Stimulated activated effector memory CD8-positive, alpha-beta T cell treated with anti-CD3 and anti-CD28 coated beads, Interleukin-12 subunit alpha, Interleukin-12 subunit beta, amount 100 ng/mL, for 72 hours (primary cell): ENCODE measurements around the gene RIC1.
A peak's percentile ranks its signal among the peaks of the same experiment; 100 is the strongest.
"Not testable (repeated sequence)": the region's sequence is repeated elsewhere in the genome, so short reads cannot be mapped to it uniquely, and the experiment has no call there.

ENCODE experiments used
- ATAC-seq: fragments of 150-1000 bp; cut with Tn5 transposase; 2 replicates; pipeline ENCODE4 v1.10.0; 2021
- DNase-seq, 2 donors: peaks; one replicate each; pipeline ENCODE4 v3.0.0; 2021 to 2022; ENCODE audit warnings: low spot score in 2 of 2
- H3K27ac Mint-ChIP-seq: one replicate; pipeline ENCODE4 v1.8.0; 2022; ENCODE audit warnings: mild to moderate bottlenecking, mixed read lengths
- H3K36me3 Mint-ChIP-seq: one replicate; pipeline ENCODE4 v1.8.0; 2022; ENCODE audit warnings: mild to moderate bottlenecking, mixed read lengths
- H3K4me1 Mint-ChIP-seq: one replicate; pipeline ENCODE4 v1.8.0; 2022; ENCODE audit warnings: mixed read lengths
- H3K4me3 Mint-ChIP-seq: one replicate; pipeline ENCODE4 v1.8.0; 2022; ENCODE audit warnings: mild to moderate bottlenecking, mixed read lengths
- H3K9me3 Mint-ChIP-seq: one replicate; pipeline ENCODE4 v1.8.0; 2022; ENCODE audit warnings: mixed read lengths

The RIC1 gene

GRCh38 chr9:5683591-5683990, 54.7 kb downstream of the RIC1 start:
- H3K9me3 Mint-ChIP-seq, ATAC-seq, H3K27ac Mint-ChIP-seq, H3K4me3 Mint-ChIP-seq, H3K36me3 Mint-ChIP-seq, DNase-seq: not testable (repeated sequence)
- peaks cover 32% of the 10 kb centered on the region for H3K4me1 Mint-ChIP-seq

DNA sequence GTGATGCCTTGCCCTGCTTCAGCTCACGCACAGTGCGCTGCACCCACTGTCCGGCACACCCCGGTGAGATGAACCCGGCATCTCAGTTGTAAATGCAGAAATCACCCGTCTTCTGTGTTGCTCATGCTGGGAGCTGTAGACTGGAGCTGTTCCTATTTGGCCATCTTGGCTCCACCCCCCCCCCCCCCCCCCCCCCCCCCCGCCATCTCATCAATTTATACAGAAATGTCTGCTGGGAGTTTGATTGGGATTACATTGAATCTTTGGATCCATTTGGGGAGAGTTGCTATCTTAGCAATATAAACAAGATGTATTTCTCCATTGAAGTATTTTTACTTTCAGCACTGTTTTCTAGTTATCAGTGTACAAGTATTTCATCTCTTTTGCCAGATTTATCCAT, 55.2 kb downstream of the RIC1 start:
- no peak for DNase-seq
- no peak for ATAC-seq
- H3K4me3 Mint-ChIP-seq = no peak overlapping the region
- H3K36me3 Mint-ChIP-seq = no peaks in the 10 kb centered on the region
- H3K9me3 Mint-ChIP-seq = peaks cover 6% of the 10 kb centered on the region
- H3K27ac Mint-ChIP-seq = no peak overlapping the region
- peaks cover 32% of the 10 kb centered on the region for H3K4me1 Mint-ChIP-seq

DNA sequence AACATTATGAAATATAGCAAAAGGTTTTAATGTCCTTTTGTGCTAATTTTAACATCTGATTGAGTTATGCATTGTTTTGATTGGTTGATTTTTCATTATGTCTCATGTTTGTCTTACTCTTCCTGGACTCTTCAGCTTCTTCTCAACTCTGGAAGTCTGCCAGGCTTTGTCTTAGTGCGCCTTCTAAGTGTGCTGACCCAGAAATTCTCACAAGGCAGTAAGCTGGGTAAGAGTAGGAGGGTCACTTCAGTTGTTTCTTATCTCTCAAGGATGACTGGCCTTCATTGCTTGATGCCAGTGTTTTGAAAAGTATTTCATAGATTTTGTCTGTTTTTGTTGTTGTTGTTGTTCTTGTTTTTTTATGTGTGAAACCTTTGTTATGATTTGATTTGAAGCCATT, 59.2 kb downstream of the RIC1 start:
- Mint-ChIP-seq H3K4me3 (no peak overlapping the region), H3K27ac (no peak overlapping the region), H3K9me3 (no peaks in the 10 kb centered on the region), H3K4me1 (peaks cover 11% of the 10 kb centered on the region), H3K36me3 (no peaks in the 10 kb centered on the region)
- ATAC-seq = no peak
- no peak for DNase-seq

DNA sequence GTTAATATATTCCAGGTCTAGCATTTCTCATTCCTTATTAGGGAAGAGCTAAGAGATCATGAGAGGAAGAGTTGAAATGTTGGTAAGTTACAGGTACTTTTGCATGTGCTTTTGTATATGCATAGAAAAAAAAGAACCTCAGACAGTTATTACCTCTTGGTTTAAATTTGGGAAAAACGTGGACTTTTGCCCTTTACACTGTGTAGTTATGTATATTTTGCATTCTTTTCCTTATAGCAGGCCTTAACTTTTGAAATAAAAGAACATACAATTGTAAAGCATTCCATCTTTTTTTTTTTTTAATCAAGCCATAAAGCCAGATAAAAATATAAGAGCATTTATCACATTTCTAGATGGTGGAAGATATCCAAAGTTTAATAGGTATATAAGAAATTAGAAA, 61.4 kb downstream of the RIC1 start:
- Mint-ChIP-seq H3K36me3 (no peaks in the 10 kb centered on the region), H3K27ac (no peak overlapping the region), H3K9me3 (no peaks in the 10 kb centered on the region), H3K4me1 (peaks cover 8% of the 10 kb centered on the region), H3K4me3 (no peak overlapping the region)
- no peak for DNase-seq
- ATAC-seq = no peak

GRCh38 chr9:5695860-5696259, 67.0 kb downstream of the RIC1 start:
- DNase-seq = no peak
- peaks cover 11% of the 10 kb centered on the region for H3K36me3 Mint-ChIP-seq
- no peak overlapping the region for H3K4me3 Mint-ChIP-seq
- no peaks in the 10 kb centered on the region for H3K9me3 Mint-ChIP-seq
- ATAC-seq = no peak
- H3K4me1 Mint-ChIP-seq = peaks cover 16% of the 10 kb centered on the region
- H3K27ac Mint-ChIP-seq = no peak overlapping the region

DNA sequence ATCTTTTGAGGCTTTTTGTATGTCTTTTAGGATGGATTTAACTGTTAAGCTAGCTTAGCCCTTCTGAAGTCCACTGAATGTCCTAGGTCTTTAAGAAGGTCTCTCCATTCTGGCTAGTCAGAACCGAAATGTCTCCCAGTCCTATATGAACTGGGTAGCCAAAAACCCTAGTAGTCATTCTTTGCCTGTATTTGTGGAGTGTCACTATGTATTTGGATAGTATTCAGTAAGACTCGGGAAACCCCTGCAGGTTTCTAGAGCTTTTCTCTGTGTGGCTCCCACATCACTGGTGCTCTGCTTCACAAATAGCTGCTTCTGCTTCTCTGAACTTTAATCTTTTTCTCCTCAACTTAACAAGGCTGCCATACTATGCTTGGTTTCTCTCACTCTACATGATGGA, 68.0 kb downstream of the RIC1 start:
- Mint-ChIP-seq H3K9me3 (no peaks in the 10 kb centered on the region), H3K36me3 (peaks cover 11% of the 10 kb centered on the region), H3K27ac (no peak overlapping the region), H3K4me3 (no peak overlapping the region), H3K4me1 (peaks cover 19% of the 10 kb centered on the region)
- ATAC-seq (peak; percentile 59), DNase-seq (no peak)

GRCh38 chr9:5698004-5698403, 69.1 kb downstream of the RIC1 start:
- no peak overlapping the region for H3K27ac Mint-ChIP-seq
- no peak overlapping the region for H3K4me3 Mint-ChIP-seq
- no peak for DNase-seq
- H3K9me3 Mint-ChIP-seq = no peaks in the 10 kb centered on the region
- peaks cover 11% of the 10 kb centered on the region for H3K36me3 Mint-ChIP-seq
- ATAC-seq = no peak
- peaks cover 23% of the 10 kb centered on the region for H3K4me1 Mint-ChIP-seq

- H3K4me1 Mint-ChIP-seq = peaks cover 30% of the 10 kb centered on the region
- H3K36me3 Mint-ChIP-seq = peaks cover 11% of the 10 kb centered on the region
- no peaks in the 10 kb centered on the region for H3K9me3 Mint-ChIP-seq
- H3K27ac Mint-ChIP-seq = no peak overlapping the region
- DNase-seq (no peak), ATAC-seq (no peak)
- no peak overlapping the region for H3K4me3 Mint-ChIP-seq
These were observed 70.1 kb downstream of the RIC1 start for GRCh38 chr9:5698810-5699556.

GRCh38 chr9:5708414-5708813, 79.5 kb downstream of the RIC1 start:
- DNase-seq = no peak
- H3K27ac Mint-ChIP-seq = no peak overlapping the region

GRCh38 chr9:5712651-5713390, 83.9 kb downstream of the RIC1 start:
- H3K36me3 Mint-ChIP-seq = peaks cover 34% of the 10 kb centered on the region
- no peak for ATAC-seq
- H3K4me3 Mint-ChIP-seq = no peak overlapping the region
- H3K27ac Mint-ChIP-seq = no peak overlapping the region
- peaks cover 7% of the 10 kb centered on the region for H3K4me1 Mint-ChIP-seq
- DNase-seq = no peak
- H3K9me3 Mint-ChIP-seq = peaks cover 16% of the 10 kb centered on the region

More at GRCh38 chr9:5708414-5708813, 79.5 kb downstream of the RIC1 start:
- peaks cover 23% of the 10 kb centered on the region for H3K9me3 Mint-ChIP-seq
- peaks cover 19% of the 10 kb centered on the region for H3K36me3 Mint-ChIP-seq
- peaks cover 3% of the 10 kb centered on the region for H3K4me1 Mint-ChIP-seq
- no peak for ATAC-seq
- H3K4me3 Mint-ChIP-seq = no peak overlapping the region

DNA sequence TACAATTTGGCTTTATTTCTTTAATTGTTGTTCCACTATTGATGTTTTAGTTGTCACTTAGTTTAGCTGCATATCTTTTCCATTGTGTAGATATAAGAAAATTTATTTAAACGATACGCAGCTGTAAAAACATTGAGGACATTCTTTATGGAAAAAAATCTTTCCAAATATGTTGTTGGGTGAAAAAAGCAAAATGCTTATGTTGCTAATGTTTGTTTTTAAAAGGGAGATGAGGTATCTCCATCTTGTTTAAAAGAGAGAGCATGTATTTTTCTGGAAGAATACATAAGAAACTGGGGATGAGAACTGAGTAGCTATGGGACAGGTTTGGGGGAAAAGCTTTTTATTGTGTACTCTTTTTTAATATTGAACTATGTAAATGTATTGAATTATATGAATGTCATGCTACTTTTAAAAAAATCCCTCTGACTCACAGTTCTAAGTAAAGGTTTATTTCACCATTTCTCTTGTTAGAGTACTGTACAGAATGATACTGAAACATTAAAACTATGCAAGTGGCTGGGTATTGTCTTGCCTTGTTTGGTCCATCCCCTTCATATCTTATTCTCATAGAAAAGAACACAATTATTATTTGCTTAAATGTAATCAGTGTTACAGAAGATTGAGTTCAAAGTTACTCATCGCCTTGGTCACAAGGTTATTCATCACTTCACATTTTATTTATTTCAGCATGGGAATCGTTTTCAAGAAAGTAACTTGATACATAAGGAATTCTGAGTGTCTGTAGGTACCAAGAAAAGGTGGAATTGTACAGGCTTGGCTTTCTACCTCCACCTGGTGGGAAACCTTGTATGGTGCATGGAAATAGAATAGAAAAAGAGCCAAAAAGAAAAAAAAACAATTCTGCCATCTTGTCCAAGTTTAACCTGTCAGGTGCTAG, 85.8 kb downstream of the RIC1 start:
- peaks cover 7% of the 10 kb centered on the region for H3K4me1 Mint-ChIP-seq
- H3K9me3 Mint-ChIP-seq = peaks cover 3% of the 10 kb centered on the region
- DNase-seq (no peak), ATAC-seq (peak; percentile 46)
- peaks cover 28% of the 10 kb centered on the region for H3K36me3 Mint-ChIP-seq
- no peak overlapping the region for H3K27ac Mint-ChIP-seq
- no peak overlapping the region for H3K4me3 Mint-ChIP-seq

DNA sequence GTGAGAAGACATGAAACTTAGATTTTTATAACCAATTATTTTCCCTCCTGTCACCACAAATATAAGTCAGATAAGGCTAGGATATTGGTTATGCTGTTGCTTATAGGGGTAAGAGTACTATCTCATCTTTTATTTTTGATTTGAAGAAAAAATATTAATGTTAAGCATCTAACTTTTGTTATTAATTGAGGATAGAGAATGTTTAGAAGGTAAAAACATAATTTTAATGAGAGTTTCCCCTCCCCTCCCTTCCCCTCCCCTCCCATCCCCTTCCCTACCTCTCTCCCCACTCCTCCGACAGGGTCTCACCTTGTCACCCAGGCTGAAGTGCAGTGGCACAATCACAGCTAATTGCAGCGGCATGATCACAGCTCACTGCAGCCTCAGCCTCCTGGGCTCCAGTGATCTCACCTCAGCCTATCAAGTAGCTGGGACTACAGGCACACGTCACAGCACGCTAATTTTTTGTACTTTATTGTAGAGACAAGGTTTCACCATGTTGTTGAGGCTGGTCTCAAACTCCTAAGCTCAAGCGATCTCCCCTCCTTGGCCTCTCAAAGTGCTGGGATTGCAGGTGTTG, 86.7 kb downstream of the RIC1 start:
- Mint-ChIP-seq H3K36me3 (peaks cover 28% of the 10 kb centered on the region), H3K27ac (no peak overlapping the region), H3K9me3 (peaks cover 3% of the 10 kb centered on the region), H3K4me1 (peaks cover 7% of the 10 kb centered on the region), H3K4me3 (no peak overlapping the region)
- DNase-seq = no peak
- no peak for ATAC-seq

GRCh38 chr9:5717434-5717833, 88.5 kb downstream of the RIC1 start:
- not testable (repeated sequence) for H3K27ac Mint-ChIP-seq, H3K4me1 Mint-ChIP-seq, H3K4me3 Mint-ChIP-seq, H3K9me3 Mint-ChIP-seq, DNase-seq, ATAC-seq
- H3K36me3 Mint-ChIP-seq = peaks cover 41% of the 10 kb centered on the region

GRCh38 chr9:5718296-5719032, 89.6 kb downstream of the RIC1 start:
- Mint-ChIP-seq H3K27ac (no peak overlapping the region), H3K4me3 (no peak overlapping the region), H3K4me1 (peaks cover 7% of the 10 kb centered on the region), H3K36me3 (peaks cover 43% of the 10 kb centered on the region), H3K9me3 (peaks cover 3% of the 10 kb centered on the region)
- ATAC-seq (no peak), DNase-seq (no peak)
